ENCODE data around the gene DCST2. TPM values are rescaled to one million over a fixed set of nuclear protein-coding genes. Genes with fewer than 3 reads are reported as not detected.
A peak's percentile ranks its signal among the peaks of the same experiment; 100 is the strongest.

DCST2 gene
- total and polyA plus RNA-seq, 7 experiments from 2014 or later, result 0.22 to 3.3 (median 2.4) TPM; not detected in 2

- intact Hi-C loops (cut with micrococcal nuclease), result loop anchor here (1.0 to 10.0 kb wide), 5 partner anchors 7 to 1495 kb away; partner anchors contain the start of genes ZBTB7B (in 2 of the 2), ADAM15 (in 1 of the 2), ADAR (in 1 of the 2) and MEF2D (in 1 of the 2)
- peak overlapping the region; percentile 72 for H3K4me3 ChIP-seq (ENCODE audit: low read length)
Measured at GRCh38 chr1:155009742-155010141, 23.8 kb downstream of the DCST2 start.

GRCh38 chr1:155009221-155009711 lies 24.3 kb downstream of the DCST2 start:
- DNase-seq (peak in 2 of 9 donors; percentile 36 to 49), ATAC-seq (no peak)
- POLR2A ChIA-PET, result interaction anchor here (0.9 to 18.2 kb wide), 4 partner anchors 6 to 55 kb away, joined by 3 to 270 read pairs (median 70); partner anchors contain the start of genes ADAM15 and PBXIP1
- H3K27me3 ChIP-seq (ENCODE audit: control insufficient read depth in 2 of 2, insufficient read depth in 2 of 2, low read length in 2 of 2), result no peaks in the 10 kb centered on the region
- intact Hi-C loops (cut with micrococcal nuclease), result loop anchor here (2.0 to 10.0 kb wide), 4 partner anchors 42 to 1496 kb away; partner anchors contain the start of genes ADAM15 (in 1 of the 2), ADAR (in 1 of the 2) and MEF2D (in 1 of the 2)
- H3K27ac ChIP-seq (ENCODE audit: low read depth, low read length), result peak overlapping the region; percentile 83
- peaks cover 0 to 14% (median 0%) of the 10 kb centered on the region in 3 experiments for H3K36me3 ChIP-seq (ENCODE audit: control insufficient read depth in 2 of 3, insufficient read depth in 3 of 3, low read length in 3 of 3)
- Mint-ChIP-seq H3K36me3 (peaks cover 0 to 42% (median 0%) of the 10 kb centered on the region in 5 donors), H3K27me3 (no peaks in the 10 kb centered on the region), H3K4me3 (peak overlapping the region; percentile 89 to 99 (median 98)), H3K9me3 (no peaks in the 10 kb centered on the region), H3K27ac (peak overlapping the region; percentile 88 to 98 (median 92)), H3K4me1 (peaks cover 34 to 79% (median 67%) of the 10 kb centered on the region in 7 donors)
- H3K9me3 ChIP-seq (ENCODE audit: control insufficient read depth in 2 of 3, low read length in 3 of 3), result no peaks in the 10 kb centered on the region
- CTCF ChIA-PET, result interaction anchor here (0.7 to 13.9 kb wide), 2 partner anchors 8 to 11 kb away, joined by 4 to 291 read pairs; partner anchors contain the start of genes LENEP and ZBTB7B
- peak overlapping the region; percentile 72 for H3K4me3 ChIP-seq (ENCODE audit: low read length)
- H3K4me1 ChIP-seq (ENCODE audit: control insufficient read depth in 2 of 2, insufficient read depth in 2 of 2, low read length in 2 of 2), result peaks cover 56 to 71% of the 10 kb centered on the region in 2 donors

More at GRCh38 chr1:155009742-155010141, 23.8 kb downstream of the DCST2 start:
- no peaks in the 10 kb centered on the region for H3K9me3 ChIP-seq (ENCODE audit: control insufficient read depth in 2 of 3, low read length in 3 of 3)
- ATAC-seq (no peak), DNase-seq (no peak)
- Mint-ChIP-seq H3K4me3 (peak overlapping the region; percentile 89 to 99 (median 98)), H3K9me3 (no peaks in the 10 kb centered on the region), H3K4me1 (peaks cover 34 to 79% (median 67%) of the 10 kb centered on the region in 7 donors), H3K27ac (peak overlapping the region; percentile 88 to 98 (median 92)), H3K36me3 (peaks cover 0 to 40% (median 0%) of the 10 kb centered on the region in 5 donors), H3K27me3 (no peaks in the 10 kb centered on the region)
- peaks cover 57 to 71% of the 10 kb centered on the region in 2 donors for H3K4me1 ChIP-seq (ENCODE audit: control insufficient read depth in 2 of 2, insufficient read depth in 2 of 2, low read length in 2 of 2)
- CTCF ChIA-PET, result interaction anchor here (13.9 kb wide), 1 partner anchor 11 kb away, joined by 291 read pairs; the partner anchor contains the start of genes LENEP and ZBTB7B
- H3K27ac ChIP-seq (ENCODE audit: low read depth, low read length), result peak overlapping the region; percentile 83
- POLR2A ChIA-PET, result interaction anchor here (0.9 to 18.2 kb wide), 7 partner anchors 5 to 56 kb away, joined by 3 to 270 read pairs (median 37); partner anchors contain the start of genes ADAM15, CKS1B, LENEP and PBXIP1
- H3K27me3 ChIP-seq (ENCODE audit: control insufficient read depth in 2 of 2, insufficient read depth in 2 of 2, low read length in 2 of 2), result no peaks in the 10 kb centered on the region
- H3K36me3 ChIP-seq (ENCODE audit: control insufficient read depth in 2 of 3, insufficient read depth in 3 of 3, low read length in 3 of 3), result peaks cover 0 to 18% (median 0%) of the 10 kb centered on the region in 3 experiments

- intact Hi-C loops (cut with micrococcal nuclease), result loop anchor here (2.0 to 10.0 kb wide), 4 partner anchors 43 to 1497 kb away; partner anchors contain the start of genes ADAM15 (in 1 of the 2), ADAR (in 1 of the 2) and MEF2D (in 1 of the 2)
Measured at GRCh38 chr1:155008015-155008941, 25.3 kb downstream of the DCST2 start.

GRCh38 chr1:155007251-155007828 lies 26.2 kb downstream of the DCST2 start:
- H3K4me3 Mint-ChIP-seq, result peak overlapping the region in 9 of 10 donors; percentile 39 to 99 (median 86)
- peak overlapping the region; percentile 26 to 98 (median 91) for H3K27ac Mint-ChIP-seq
- H3K4me1 ChIP-seq (ENCODE audit: control insufficient read depth in 2 of 2, insufficient read depth in 2 of 2, low read length in 2 of 2), result peaks cover 44 to 57% of the 10 kb centered on the region in 2 donors
- H3K27me3 ChIP-seq (ENCODE audit: control insufficient read depth in 2 of 2, insufficient read depth in 2 of 2, low read length in 2 of 2), result no peaks in the 10 kb centered on the region
- H3K36me3 Mint-ChIP-seq, result peaks cover 0 to 34% (median 0%) of the 10 kb centered on the region in 5 donors
- no peaks in the 10 kb centered on the region for H3K9me3 Mint-ChIP-seq
- H3K36me3 ChIP-seq (ENCODE audit: control insufficient read depth in 2 of 3, insufficient read depth in 3 of 3, low read length in 3 of 3), result peaks cover 0 to 15% (median 0%) of the 10 kb centered on the region in 3 experiments
- POLR2A ChIA-PET, result interaction anchor here (0.6 to 18.2 kb wide), 14 partner anchors 8 to 927 kb away, joined by 3 to 270 read pairs (median 4); partner anchors contain the start of genes ADAM15, FLAD1, KHDC4 and PBXIP1
- peak overlapping the region; percentile 83 for H3K27ac ChIP-seq (ENCODE audit: low read depth, low read length)
- no peak for DNase-seq
- H3K4me1 Mint-ChIP-seq, result peaks cover 24 to 68% (median 54%) of the 10 kb centered on the region in 7 donors
- no peak for ATAC-seq
- CTCF ChIA-PET, result interaction anchor here (0.6 to 17.9 kb wide), 10 partner anchors 7 to 78 kb away, joined by 3 to 291 read pairs (median 4); partner anchors contain the start of genes FLAD1, LENEP, PBXIP1 and PYGO2
- H3K9me3 ChIP-seq (ENCODE audit: control insufficient read depth in 2 of 3, low read length in 3 of 3), result no peaks in the 10 kb centered on the region
- intact Hi-C loops (cut with micrococcal nuclease), result loop anchor here (5.0 to 10.0 kb wide), 2 partner anchors 185 to 1497 kb away; partner anchors contain the start of gene MEF2D (in 1 of the 2)
- H3K4me3 ChIP-seq (ENCODE audit: low read length), result no peak overlapping the region
- no peaks in the 10 kb centered on the region for H3K27me3 Mint-ChIP-seq

More at GRCh38 chr1:155008015-155008941, 25.3 kb downstream of the DCST2 start:
- peak overlapping the region; percentile 72 for H3K4me3 ChIP-seq (ENCODE audit: low read length)
- peak overlapping the region; percentile 83 for H3K27ac ChIP-seq (ENCODE audit: low read depth, low read length)
- CTCF ChIA-PET, result interaction anchor here (0.6 to 13.9 kb wide), 7 partner anchors 8 to 77 kb away, joined by 3 to 291 read pairs (median 4); partner anchors contain the start of genes LENEP, PBXIP1 and ZBTB7B
- POLR2A ChIA-PET, result interaction anchor here (0.6 to 18.2 kb wide), 9 partner anchors 7 to 68 kb away, joined by 3 to 270 read pairs (median 4); partner anchors contain the start of genes ADAM15, FLAD1 and PBXIP1
- H3K36me3 Mint-ChIP-seq, result peaks cover 0 to 43% (median 0%) of the 10 kb centered on the region in 5 donors
- no peaks in the 10 kb centered on the region for H3K27me3 Mint-ChIP-seq
- H3K4me1 Mint-ChIP-seq, result peaks cover 33 to 77% (median 64%) of the 10 kb centered on the region in 7 donors
- H3K4me3 Mint-ChIP-seq, result peak overlapping the region; percentile 89 to 99 (median 98)
- no peaks in the 10 kb centered on the region for H3K27me3 ChIP-seq (ENCODE audit: control insufficient read depth in 2 of 2, insufficient read depth in 2 of 2, low read length in 2 of 2)
- peaks cover 0 to 11% (median 0%) of the 10 kb centered on the region in 3 experiments for H3K36me3 ChIP-seq (ENCODE audit: control insufficient read depth in 2 of 3, insufficient read depth in 3 of 3, low read length in 3 of 3)
- no peaks in the 10 kb centered on the region for H3K9me3 ChIP-seq (ENCODE audit: control insufficient read depth in 2 of 3, low read length in 3 of 3)
- ATAC-seq, result no peak
- H3K27ac Mint-ChIP-seq, result peak overlapping the region; percentile 84 to 98 (median 92)
- DNase-seq, result peak in 1 of 9 donors; percentile 87
- H3K4me1 ChIP-seq (ENCODE audit: control insufficient read depth in 2 of 2, insufficient read depth in 2 of 2, low read length in 2 of 2), result peaks cover 50 to 66% of the 10 kb centered on the region in 2 donors
- H3K9me3 Mint-ChIP-seq, result no peaks in the 10 kb centered on the region

GRCh38 chr1:155006601-155007101 lies 26.9 kb downstream of the DCST2 start:
- Mint-ChIP-seq H3K4me3 (peak overlapping the region; percentile 40 to 99 (median 88)), H3K27me3 (no peaks in the 10 kb centered on the region), H3K27ac (peak overlapping the region; percentile 26 to 98 (median 93)), H3K36me3 (peaks cover 0 to 34% (median 0%) of the 10 kb centered on the region in 5 donors), H3K9me3 (no peaks in the 10 kb centered on the region), H3K4me1 (peaks cover 23 to 63% (median 50%) of the 10 kb centered on the region in 7 donors)
- Histone ChIP-seq H3K27ac (ENCODE audit: low read depth, low read length) (peak overlapping the region; percentile 83), H3K36me3 (ENCODE audit: control insufficient read depth in 2 of 3, insufficient read depth in 3 of 3, low read length in 3 of 3) (peaks cover 0 to 18% (median 0%) of the 10 kb centered on the region in 3 experiments), H3K27me3 (ENCODE audit: control insufficient read depth in 2 of 2, insufficient read depth in 2 of 2, low read length in 2 of 2) (no peaks in the 10 kb centered on the region), H3K4me3 (ENCODE audit: low read length) (no peak overlapping the region), H3K4me1 (ENCODE audit: control insufficient read depth in 2 of 2, insufficient read depth in 2 of 2, low read length in 2 of 2) (peaks cover 44 to 50% of the 10 kb centered on the region in 2 donors), H3K9me3 (ENCODE audit: control insufficient read depth in 2 of 3, low read length in 3 of 3) (no peaks in the 10 kb centered on the region)
- DNase-seq (peak in 7 of 9 donors; percentile 43 to 60 (median 56)), ATAC-seq (peak; percentile 39)
- intact Hi-C loops (cut with micrococcal nuclease), result loop anchor here (1.0 to 10.0 kb wide), 3 partner anchors 11 to 1498 kb away; partner anchors contain the start of gene MEF2D (in 1 of the 2)
- ChIA-PET CTCF (interaction anchor here (1.0 to 17.9 kb wide), 4 partner anchors 8 to 45 kb away, joined by 3 to 291 read pairs (median 4); partner anchors contain the start of genes FLAD1 and PYGO2), POLR2A (interaction anchor here (0.6 to 18.2 kb wide), 12 partner anchors 9 to 928 kb away, joined by 3 to 270 read pairs (median 4); partner anchors contain the start of genes FLAD1, KHDC4, PBXIP1 and PMVK)

All from naive thymus-derived CD4-positive, alpha-beta T cell (primary cell).